Right lobe of liver (tissue), 4 donors: ENCODE measurements around the gene G2E3.

Experiments
- POLR2A ChIP-seq: fragments of 450-650 bp; IDR thresholded peaks from one replicate; pipeline ENCODE4 v1.6.1; 2017; ENCODE audit warnings: antibody characterized with exemption, mild to moderate bottlenecking
- TF ChIP-seq, protein P1 (sequence below), 4 donors: fragments of 200-600 bp in 3 of 4; fragments of 450-650 bp in 1 of 4; IDR thresholded peaks; one replicate each; pipeline versions ENCODE4 v1.5.1 to v1.8.0; 2016 to 2022; ENCODE audit warnings: antibody characterized with exemption in 4 of 4, mild to moderate bottlenecking in 2 of 4
- donor health status: DM: no; HTN: no; CAD: no.
- donor health status: DM: no; HTN: no; CAD: no.
- donor health status: DM: no; HTN: yes; CAD: no.

DNA sequence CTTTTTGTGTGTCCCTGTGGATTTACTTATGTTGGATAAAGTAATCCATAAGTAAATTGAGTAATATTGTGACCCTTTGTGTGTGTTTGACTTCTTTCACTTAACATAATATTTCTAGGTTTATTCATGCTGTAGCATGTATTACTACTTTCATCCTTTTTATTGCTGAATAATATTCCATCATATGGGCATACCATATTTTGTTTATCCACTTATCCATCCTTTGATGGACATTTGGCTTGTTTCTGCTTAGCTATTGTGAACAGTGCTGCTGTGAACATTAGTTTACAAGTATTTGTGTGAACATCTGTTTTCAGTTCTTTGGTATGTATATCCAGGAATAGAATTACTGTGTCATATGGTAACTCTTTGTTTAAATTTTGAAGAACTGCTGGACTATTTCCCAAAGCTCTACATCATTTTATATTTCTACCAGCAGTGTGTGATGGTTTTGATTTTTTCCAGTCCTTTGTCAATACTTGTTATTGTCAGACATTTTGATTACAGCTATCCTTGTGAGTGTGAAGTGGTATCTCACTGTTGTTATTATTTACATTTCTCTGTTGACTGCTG, 25.2 kb downstream of the G2E3 start:
- TF ChIP-seq, protein P1, sequence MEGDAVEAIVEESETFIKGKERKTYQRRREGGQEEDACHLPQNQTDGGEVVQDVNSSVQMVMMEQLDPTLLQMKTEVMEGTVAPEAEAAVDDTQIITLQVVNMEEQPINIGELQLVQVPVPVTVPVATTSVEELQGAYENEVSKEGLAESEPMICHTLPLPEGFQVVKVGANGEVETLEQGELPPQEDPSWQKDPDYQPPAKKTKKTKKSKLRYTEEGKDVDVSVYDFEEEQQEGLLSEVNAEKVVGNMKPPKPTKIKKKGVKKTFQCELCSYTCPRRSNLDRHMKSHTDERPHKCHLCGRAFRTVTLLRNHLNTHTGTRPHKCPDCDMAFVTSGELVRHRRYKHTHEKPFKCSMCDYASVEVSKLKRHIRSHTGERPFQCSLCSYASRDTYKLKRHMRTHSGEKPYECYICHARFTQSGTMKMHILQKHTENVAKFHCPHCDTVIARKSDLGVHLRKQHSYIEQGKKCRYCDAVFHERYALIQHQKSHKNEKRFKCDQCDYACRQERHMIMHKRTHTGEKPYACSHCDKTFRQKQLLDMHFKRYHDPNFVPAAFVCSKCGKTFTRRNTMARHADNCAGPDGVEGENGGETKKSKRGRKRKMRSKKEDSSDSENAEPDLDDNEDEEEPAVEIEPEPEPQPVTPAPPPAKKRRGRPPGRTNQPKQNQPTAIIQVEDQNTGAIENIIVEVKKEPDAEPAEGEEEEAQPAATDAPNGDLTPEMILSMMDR (IDR thresholded peaks at IDR 0.05), result no peak
- TF ChIP-seq POLR2A, result no peak
